ENCODE results near the gene RNF111. TPM values are rescaled to one million over a fixed set of nuclear protein-coding genes. Genes with fewer than 3 reads are reported as not detected.
"Not testable (repeated sequence)": the region's sequence is repeated elsewhere in the genome, so short reads cannot be mapped to it uniquely, and the experiment has no call there.

Gene RNF111
- polyA plus RNA-seq, 1 donor (not counting 4 experiments of a cell fraction or from before 2014, with no cell fraction given) = 27.4 TPM

- TF ChIP-seq EZH2 (IDR thresholded peaks at IDR 0.05; ENCODE audit: low read length) = no peak
- TF ChIP-seq, protein P1, sequence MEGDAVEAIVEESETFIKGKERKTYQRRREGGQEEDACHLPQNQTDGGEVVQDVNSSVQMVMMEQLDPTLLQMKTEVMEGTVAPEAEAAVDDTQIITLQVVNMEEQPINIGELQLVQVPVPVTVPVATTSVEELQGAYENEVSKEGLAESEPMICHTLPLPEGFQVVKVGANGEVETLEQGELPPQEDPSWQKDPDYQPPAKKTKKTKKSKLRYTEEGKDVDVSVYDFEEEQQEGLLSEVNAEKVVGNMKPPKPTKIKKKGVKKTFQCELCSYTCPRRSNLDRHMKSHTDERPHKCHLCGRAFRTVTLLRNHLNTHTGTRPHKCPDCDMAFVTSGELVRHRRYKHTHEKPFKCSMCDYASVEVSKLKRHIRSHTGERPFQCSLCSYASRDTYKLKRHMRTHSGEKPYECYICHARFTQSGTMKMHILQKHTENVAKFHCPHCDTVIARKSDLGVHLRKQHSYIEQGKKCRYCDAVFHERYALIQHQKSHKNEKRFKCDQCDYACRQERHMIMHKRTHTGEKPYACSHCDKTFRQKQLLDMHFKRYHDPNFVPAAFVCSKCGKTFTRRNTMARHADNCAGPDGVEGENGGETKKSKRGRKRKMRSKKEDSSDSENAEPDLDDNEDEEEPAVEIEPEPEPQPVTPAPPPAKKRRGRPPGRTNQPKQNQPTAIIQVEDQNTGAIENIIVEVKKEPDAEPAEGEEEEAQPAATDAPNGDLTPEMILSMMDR (optimal IDR thresholded peaks at IDR 0.05 in 1 of 3, IDR thresholded peaks at IDR 0.05 in 1 of 3, conservative IDR thresholded peaks at IDR 0.05 in 1 of 3; ENCODE audit: extremely low read depth in 1 of 3, insufficient read depth in 2 of 3, low read length in 3 of 3) = no peak
- Histone ChIP-seq H3K27ac (ENCODE audit: control insufficient read depth, insufficient read depth, low read length) (no peak overlapping the region), H2AFZ (ENCODE audit: control insufficient read depth, low read length) (no peak overlapping the region), H3K9me1 (ENCODE audit: control insufficient read depth, extremely low read depth, insufficient read depth, low read length) (no peaks in the 10 kb centered on the region), H3K4me3 (ENCODE audit: control insufficient read depth in 2 of 3, extremely low read depth in 1 of 3, insufficient read depth in 2 of 3, low read depth in 1 of 3, low read length in 3 of 3) (no peak overlapping the region), H3K27me3 (ENCODE audit: control insufficient read depth, extremely low read depth, insufficient read depth, low read length) (no peaks in the 10 kb centered on the region), H4K20me1 (ENCODE audit: control insufficient read depth, extremely low read depth, insufficient read depth, low read length) (no peaks in the 10 kb centered on the region), H3K4me1 (ENCODE audit: control insufficient read depth, extremely low read depth, insufficient read depth, low read length) (no peaks in the 10 kb centered on the region), H3K36me3 (ENCODE audit: control insufficient read depth in 2 of 2, extremely low read depth in 1 of 2, insufficient read depth in 2 of 2, low read length in 2 of 2) (peaks cover 0 to 12% of the 10 kb centered on the region in 2 experiments), H3K79me2 (ENCODE audit: control insufficient read depth, insufficient read depth, low read length) (peaks cover 3% of the 10 kb centered on the region), H3K4me2 (ENCODE audit: control insufficient read depth, extremely low read depth, insufficient read depth, low read depth, low read length) (no peak overlapping the region), H3K9me3 (ENCODE audit: control insufficient read depth, low read depth, low read length) (no peaks in the 10 kb centered on the region), H3K9ac (ENCODE audit: control insufficient read depth, extremely low read depth, insufficient read depth, low read length) (no peak overlapping the region)
- DNase-seq (ENCODE audit: low read depth, low spot score) = no peak
- FAIRE-seq = no peak
- dilution Hi-C loops (cut with MboI; ENCODE audit: extremely low pct_ligation_motif_present, low sequenced_read_pairs) = no loop called here
These were observed 136.8 kb downstream of the RNF111 start for GRCh38 chr15:59124261-59124660.

DNA sequence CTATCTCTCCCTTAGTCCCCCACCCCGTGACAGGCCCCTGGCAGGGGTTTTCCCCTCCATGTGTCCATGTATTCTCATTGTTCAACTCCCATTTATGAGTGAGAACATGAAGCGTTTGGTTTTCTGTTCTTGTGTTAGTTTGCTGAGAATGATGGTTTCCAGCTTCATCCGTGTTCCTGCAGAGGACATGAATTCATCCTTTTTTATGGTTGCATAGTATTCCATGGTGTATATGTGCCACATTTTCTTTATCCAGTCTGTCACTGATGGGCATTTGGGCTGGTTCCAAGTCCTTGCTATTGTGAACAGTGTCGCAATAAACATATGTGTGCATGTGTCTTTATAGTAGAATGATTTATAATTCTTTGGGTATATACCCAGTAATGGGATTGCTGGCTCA is 138.2 kb downstream of the RNF111 start:
- DNase-seq (ENCODE audit: low read depth, low spot score); dilution Hi-C loops (cut with MboI; ENCODE audit: extremely low pct_ligation_motif_present, low sequenced_read_pairs); H3K36me3 ChIP-seq (ENCODE audit: control insufficient read depth in 2 of 2, extremely low read depth in 1 of 2, insufficient read depth in 2 of 2, low read length in 2 of 2); H3K9me3 ChIP-seq (ENCODE audit: control insufficient read depth, low read depth, low read length); H3K27me3 ChIP-seq (ENCODE audit: control insufficient read depth, extremely low read depth, insufficient read depth, low read length); H3K9ac ChIP-seq (ENCODE audit: control insufficient read depth, extremely low read depth, insufficient read depth, low read length); H3K4me2 ChIP-seq (ENCODE audit: control insufficient read depth, extremely low read depth, insufficient read depth, low read depth, low read length); H3K9me1 ChIP-seq (ENCODE audit: control insufficient read depth, extremely low read depth, insufficient read depth, low read length); H3K79me2 ChIP-seq (ENCODE audit: control insufficient read depth, insufficient read depth, low read length); FAIRE-seq; H3K27ac ChIP-seq (ENCODE audit: control insufficient read depth, insufficient read depth, low read length); H2AFZ ChIP-seq (ENCODE audit: control insufficient read depth, low read length); H3K4me1 ChIP-seq (ENCODE audit: control insufficient read depth, extremely low read depth, insufficient read depth, low read length); H4K20me1 ChIP-seq (ENCODE audit: control insufficient read depth, extremely low read depth, insufficient read depth, low read length); H3K4me3 ChIP-seq (ENCODE audit: control insufficient read depth in 2 of 3, extremely low read depth in 1 of 3, insufficient read depth in 2 of 3, low read depth in 1 of 3, low read length in 3 of 3): not testable (repeated sequence)

GRCh38 chr15:59127255-59127654 is 139.8 kb downstream of the RNF111 start:
- H3K27me3 ChIP-seq (ENCODE audit: control insufficient read depth, extremely low read depth, insufficient read depth, low read length); H3K9me3 ChIP-seq (ENCODE audit: control insufficient read depth, low read depth, low read length); H3K4me3 ChIP-seq (ENCODE audit: control insufficient read depth in 2 of 3, extremely low read depth in 1 of 3, insufficient read depth in 2 of 3, low read depth in 1 of 3, low read length in 3 of 3); FAIRE-seq; H3K27ac ChIP-seq (ENCODE audit: control insufficient read depth, insufficient read depth, low read length); H3K9me1 ChIP-seq (ENCODE audit: control insufficient read depth, extremely low read depth, insufficient read depth, low read length); H2AFZ ChIP-seq (ENCODE audit: control insufficient read depth, low read length); H3K4me1 ChIP-seq (ENCODE audit: control insufficient read depth, extremely low read depth, insufficient read depth, low read length); H3K4me2 ChIP-seq (ENCODE audit: control insufficient read depth, extremely low read depth, insufficient read depth, low read depth, low read length); DNase-seq (ENCODE audit: low read depth, low spot score); dilution Hi-C loops (cut with MboI; ENCODE audit: extremely low pct_ligation_motif_present, low sequenced_read_pairs); H3K9ac ChIP-seq (ENCODE audit: control insufficient read depth, extremely low read depth, insufficient read depth, low read length); H4K20me1 ChIP-seq (ENCODE audit: control insufficient read depth, extremely low read depth, insufficient read depth, low read length): not testable (repeated sequence)
- peaks cover 6 to 13% of the 10 kb centered on the region in 2 experiments for H3K36me3 ChIP-seq (ENCODE audit: control insufficient read depth in 2 of 2, extremely low read depth in 1 of 2, insufficient read depth in 2 of 2, low read length in 2 of 2)
- H3K79me2 ChIP-seq (ENCODE audit: control insufficient read depth, insufficient read depth, low read length) = peaks cover 14% of the 10 kb centered on the region
